SU-DHL-6 (cell line): ENCODE data around the gene TBC1D10B.

Source experiments
- CTCF ChIP-seq: fragments of 200-600 bp; sonication (generic); IDR thresholded peaks from one replicate; pipeline ENCODE4 v1.5.1; 2017; ENCODE audit warnings: antibody characterized with exemption, mild to moderate bottlenecking, low read length, moderate library complexity; ENCODE audit not compliant: insufficient read depth, poor library complexity, severe bottlenecking
- EZH2phosphoT487 ChIP-seq: fragments of 200-600 bp; sonication (generic), shearing (Covaris generic); conservative IDR thresholded peaks from 2 replicates; pipeline ENCODE4 v1.6.1; 2018; ENCODE audit warnings: mild to moderate bottlenecking, antibody characterized with exemption, low read length, moderate library complexity, mixed read lengths

GRCh38 chr16:30377812-30378235 lies 7.5 kb upstream of the TBC1D10B start:
- TF ChIP-seq CTCF (no peak), EZH2phosphoT487 (no peak)
